GM10847 (cell line): ENCODE results near the gene E2F2.

Experiments
- POLR2A ChIP-seq: IDR thresholded peaks from 2 replicates; pipeline ENCODE4 v1.6.1; 2011; ENCODE audit not compliant: insufficient read length; ENCODE audit errors: extremely low read depth

E2F2 gene

DNA sequence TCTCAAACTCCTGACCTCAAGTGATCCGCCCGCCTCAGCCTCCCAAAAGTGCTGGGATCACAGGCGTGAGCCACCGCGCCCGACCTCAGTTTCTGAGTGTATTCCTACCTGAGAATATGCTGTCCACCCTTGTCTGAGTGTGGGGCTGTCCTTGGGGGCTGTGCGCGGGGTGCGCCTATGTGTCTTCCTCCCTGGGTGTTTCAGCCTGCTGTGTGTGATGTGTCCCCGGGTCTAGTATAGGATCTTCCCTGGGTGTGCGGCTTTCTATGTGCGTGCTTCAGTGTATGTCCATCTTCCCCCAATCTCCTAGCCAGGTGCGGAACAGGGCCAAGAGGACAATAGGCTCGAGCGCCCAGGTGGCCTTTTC lies 36.6 kb upstream of the E2F2 start:
- TF ChIP-seq POLR2A: no peak

DNA sequence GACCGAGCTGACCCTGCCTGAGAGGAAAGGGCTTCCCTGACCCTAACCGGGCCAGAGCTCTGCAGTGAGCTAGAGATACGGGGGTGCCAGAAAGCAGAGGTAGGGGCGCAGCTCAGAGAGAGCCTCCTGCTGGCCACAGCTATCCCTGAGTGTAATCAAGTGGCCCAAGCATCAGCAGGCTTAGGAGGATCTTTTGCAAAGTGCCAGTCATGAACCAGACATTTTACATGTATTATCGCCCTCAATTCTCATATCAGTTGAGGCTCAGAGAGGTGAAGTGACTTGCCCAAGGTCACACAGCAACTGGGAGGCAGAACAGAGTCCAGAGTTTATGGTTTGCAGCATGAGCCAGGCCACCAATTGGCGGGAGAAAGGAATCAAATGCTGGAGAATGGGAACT lies 35.3 kb upstream of the E2F2 start:
- no peak for TF ChIP-seq POLR2A

DNA sequence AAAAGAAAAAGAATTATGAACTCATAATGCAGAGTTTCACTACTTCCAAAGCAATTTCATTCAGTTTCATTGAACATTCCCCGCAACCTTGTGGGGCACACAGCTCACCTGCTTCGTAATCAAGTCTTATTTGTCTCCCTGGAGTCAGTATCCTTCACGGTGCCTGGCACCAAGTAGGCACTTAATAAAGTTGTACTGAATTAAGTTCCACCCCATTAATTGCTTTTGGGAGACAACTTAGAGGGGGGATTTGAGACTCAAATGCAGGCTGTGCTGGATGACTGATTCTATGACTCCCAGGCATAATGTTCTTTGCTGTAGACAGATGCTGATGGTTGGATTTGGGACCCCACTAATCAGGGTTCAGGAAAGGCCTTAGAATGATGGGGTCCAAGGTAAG lies 34.7 kb upstream of the E2F2 start:
- TF ChIP-seq POLR2A: no peak

DNA sequence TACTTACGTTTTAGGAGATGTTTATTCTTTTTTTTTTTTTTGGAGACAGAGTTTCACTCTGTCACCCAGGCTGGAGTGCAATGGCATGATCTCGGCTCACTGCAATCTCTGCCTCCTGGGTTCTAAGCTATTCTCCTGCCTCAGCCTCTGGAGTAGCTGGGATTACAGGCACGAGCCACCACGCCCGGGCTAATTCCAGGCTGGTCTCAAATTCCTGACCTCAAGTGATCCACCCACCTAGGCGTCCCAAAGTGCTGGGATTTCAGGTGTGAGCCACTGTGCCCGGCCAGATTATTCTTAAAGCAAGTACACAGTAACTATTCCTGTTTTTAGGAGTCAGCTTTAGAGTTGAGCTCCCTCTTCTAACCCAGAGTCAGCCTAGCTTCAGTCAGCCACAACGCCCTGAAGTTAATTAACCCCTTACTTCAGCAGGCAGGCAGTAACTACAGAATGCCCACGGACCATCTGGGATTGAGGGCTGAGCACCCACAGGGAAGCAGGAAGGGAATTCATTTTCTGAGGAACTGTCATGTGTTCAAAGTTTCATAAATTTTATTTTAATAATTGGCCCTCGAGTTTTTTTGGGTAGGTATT lies 33.6 kb upstream of the E2F2 start:
- no peak for TF ChIP-seq POLR2A

DNA sequence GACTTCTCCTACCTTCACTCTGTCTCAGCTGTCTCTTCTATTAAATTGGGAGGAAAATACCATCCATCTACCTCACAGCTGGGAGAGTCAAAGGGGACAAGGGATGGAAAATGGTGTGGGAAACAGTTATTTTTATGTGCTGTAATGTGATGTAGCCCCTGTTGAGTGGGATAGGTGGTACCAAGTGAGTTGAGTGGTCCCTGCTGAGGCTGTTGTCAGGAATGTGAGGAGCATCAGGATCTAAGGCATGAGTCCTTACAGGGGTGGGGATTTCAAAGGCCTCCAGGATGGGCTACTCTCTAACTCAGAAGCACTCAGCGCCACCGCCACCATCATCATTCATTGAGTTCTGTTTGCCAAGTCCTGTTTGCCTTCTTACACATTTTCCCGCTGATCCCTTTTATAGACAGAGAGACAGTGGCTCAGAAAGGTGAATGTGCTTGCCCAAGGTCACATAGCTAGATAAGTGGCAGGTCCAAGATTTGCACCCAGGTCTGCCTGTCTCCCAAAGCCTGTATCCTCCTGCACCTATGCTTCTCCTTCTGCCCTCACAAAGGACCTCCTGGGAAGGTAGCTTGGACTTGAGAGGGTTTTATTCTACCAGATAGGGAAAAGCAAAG lies 32.8 kb upstream of the E2F2 start:
- TF ChIP-seq POLR2A: no peak

DNA sequence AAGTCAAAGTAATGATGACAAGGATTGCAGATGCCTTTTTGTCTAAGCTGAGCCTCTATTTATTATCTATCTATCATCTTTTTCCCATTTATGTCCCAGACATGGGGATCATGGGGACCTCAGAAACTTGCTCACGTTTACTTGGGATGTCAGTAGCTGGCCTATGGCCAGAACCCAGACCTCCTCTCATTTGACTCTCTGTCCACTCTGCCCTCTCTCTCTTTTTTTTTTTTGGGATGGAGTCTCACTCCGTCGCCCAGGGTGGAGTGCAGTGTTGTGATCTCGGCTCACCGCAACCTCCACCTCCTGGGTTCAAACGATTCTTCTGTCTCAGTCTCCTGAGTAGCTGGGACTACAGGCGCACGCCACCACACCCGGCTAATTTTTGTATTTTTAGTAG lies 32.0 kb upstream of the E2F2 start:
- TF ChIP-seq POLR2A: no peak

DNA sequence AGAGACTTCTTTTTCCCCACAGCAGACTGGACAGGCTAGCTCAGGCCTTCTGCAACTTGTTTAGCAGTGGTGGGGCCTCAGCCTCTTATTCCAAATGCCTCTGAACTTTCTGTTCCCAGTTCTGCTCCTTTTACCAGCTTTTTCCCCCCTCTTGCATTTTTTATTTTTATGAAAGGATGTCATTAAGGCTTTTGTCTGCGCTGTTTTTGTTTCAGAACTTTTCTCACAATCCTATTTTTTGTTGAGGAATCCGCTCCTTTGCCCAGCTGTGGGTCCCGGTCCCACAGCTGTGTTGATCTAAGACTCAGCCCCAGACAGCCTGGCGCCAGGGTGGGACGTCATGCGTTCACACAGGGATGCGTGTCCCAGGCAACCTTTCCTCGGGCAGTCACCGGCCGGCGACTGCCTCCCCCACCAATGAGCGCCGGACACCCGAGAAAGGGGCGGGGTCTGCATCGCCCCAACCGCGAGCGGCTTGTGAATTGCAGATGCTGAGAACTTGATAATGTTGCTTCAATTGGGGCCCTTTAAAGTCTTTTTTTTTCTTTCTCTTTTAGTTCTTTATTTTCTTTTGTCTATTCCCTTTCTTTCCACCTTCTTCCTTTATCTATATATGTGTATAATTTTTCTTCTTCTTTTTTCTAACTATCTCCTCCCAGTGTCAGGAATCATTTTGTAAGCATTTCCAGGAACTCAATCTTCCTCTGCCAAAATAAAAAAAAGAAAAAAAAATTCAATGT lies 31.3 kb upstream of the E2F2 start:
- TF ChIP-seq POLR2A: no peak

DNA sequence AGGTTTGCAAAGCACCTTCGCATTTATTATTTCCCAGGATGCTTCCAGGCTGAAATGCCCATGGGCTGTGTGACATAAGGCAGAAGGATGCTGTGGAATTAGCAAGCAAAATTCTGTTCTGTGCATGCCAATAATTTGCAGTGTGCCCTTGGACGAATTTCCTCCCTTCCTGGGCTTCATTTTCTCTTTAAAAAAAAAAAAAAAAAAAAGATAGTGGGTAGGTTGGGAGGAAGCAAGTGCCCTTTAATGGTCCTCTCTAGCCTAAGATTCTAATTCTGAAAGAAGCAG lies 30.7 kb upstream of the E2F2 start:
- no peak for TF ChIP-seq POLR2A

DNA sequence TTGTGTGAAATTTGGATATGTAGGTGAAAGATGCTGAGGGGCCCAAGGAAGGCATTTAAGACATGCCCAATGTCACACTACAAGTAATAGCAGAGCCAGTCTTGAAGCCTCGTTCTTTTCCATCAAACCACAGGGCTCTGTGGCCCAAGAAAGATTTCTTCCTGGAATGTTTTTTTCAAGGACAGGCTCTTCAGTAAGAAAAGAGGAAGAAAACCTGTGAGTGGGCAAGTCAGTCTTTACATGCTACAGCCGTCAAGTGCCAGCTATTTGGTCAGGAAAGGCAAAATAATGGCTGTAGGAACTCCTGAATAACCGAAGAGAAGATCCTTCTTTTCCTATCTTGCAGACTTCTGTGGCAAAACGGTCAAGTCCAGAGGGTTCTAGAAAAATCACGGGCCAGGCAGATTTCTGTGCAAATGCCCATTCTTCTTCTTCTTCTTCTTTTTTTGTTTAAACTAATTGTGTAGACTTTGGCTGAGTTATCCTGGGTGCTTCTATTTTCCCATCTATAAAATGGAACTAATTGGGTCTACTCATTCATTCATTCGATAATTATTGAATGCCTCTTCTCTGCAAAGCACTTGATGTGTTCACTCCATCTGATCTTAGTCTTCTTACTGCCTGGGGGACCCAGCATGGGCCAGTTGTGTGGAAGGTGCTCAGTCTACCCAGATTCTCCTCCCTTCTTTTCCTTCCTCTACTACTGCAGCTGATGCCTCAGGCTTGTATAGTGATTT lies 30.2 kb upstream of the E2F2 start:
- no peak for TF ChIP-seq POLR2A

DNA sequence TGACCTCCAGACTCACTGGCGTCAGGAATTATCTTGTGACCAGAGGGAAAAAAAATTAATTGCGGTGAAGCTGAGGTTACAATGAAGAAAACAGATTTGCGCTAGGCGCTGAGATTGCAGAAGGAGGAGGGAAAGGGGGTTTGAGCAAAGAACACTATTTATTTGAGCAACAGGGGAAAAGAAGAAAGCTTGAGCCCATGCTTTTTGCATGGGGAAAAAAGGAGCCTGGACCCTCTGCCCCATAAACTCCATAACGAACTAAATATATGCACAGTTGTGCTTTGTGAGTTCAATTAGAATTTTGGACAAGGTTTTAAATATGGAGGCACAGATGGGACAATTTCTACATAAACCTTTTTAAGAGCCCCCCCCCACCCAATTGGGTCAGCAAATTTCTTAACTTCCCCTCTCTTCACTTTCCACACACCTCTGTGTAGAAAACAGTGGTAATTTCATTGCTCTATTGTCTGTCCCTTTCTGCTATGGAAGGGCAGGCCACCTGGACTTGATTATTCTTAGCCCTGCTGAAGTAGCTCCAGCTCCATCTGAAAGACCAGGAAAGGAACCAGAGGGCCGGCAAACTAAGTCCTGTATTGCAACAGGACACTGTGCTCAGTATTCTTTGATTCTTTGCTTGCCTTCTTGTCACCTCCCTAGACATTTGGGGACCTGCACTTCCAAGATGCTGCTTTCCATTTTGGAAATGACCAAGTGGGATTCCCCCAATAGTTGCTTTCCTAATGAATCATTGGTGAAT lies 29.1 kb upstream of the E2F2 start:
- no peak for TF ChIP-seq POLR2A

DNA sequence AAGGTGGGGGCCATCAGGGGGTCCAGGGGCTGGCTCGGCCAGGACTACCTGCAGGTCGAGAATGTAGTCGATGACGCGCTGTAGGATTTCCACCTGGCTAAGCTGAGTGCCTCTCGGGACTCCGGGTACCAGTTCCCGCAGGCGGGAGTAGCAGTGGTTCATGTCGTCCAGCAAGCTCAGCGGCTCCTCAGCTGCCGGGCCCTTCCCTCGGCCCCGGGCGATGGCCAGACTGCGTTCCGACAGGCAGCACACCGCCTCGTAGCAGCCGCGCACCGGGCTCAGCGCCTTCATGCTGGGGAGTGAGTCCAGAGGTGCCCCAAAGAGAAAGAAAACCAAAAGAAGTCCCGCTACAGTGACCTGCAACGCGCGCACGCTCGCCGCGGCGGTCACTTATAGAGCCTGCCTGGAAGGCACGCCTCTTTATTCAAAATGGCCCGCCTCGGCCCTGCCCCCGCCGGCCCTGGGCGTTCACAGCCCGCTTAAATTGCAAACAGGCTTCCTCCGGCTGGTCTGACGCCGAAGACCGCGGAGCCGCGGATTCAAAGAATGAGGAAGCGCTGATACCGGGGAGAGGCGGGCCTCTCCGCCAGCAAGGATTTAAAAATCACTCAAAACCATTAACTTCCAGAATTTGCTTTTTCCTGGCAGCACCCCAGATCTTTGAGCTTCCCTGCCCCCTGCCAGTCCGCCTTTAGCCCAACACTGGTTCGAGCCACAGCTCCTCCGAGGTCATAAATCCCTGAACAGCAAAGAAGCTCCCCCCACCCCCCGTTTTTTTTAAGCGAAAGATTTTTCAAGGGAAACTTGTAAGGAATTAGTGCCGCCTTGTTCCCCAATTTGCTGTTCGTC lies 28.3 kb upstream of the E2F2 start, which contains the start of gene ID3:
Gene ID3 (minus strand): TSS at position 366 of the 849 bp plus-strand sequence. CDS start 75 bp downstream, at position 291.
- TF ChIP-seq POLR2A: peak; percentile 98

DNA sequence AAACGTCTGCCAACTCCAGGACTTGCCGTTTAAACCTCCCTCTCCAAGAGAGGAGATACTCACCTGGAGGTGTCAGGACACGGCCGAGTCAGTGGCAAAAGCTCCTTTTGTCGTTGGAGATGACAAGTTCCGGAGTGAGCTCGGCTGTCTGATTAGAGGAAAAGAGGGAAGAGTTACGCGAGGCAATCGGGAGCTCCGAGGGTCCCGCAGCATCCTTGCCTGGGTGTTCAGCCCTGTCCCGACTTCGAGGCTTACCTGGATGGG lies 27.8 kb upstream of the E2F2 start:
- TF ChIP-seq POLR2A: no peak

DNA sequence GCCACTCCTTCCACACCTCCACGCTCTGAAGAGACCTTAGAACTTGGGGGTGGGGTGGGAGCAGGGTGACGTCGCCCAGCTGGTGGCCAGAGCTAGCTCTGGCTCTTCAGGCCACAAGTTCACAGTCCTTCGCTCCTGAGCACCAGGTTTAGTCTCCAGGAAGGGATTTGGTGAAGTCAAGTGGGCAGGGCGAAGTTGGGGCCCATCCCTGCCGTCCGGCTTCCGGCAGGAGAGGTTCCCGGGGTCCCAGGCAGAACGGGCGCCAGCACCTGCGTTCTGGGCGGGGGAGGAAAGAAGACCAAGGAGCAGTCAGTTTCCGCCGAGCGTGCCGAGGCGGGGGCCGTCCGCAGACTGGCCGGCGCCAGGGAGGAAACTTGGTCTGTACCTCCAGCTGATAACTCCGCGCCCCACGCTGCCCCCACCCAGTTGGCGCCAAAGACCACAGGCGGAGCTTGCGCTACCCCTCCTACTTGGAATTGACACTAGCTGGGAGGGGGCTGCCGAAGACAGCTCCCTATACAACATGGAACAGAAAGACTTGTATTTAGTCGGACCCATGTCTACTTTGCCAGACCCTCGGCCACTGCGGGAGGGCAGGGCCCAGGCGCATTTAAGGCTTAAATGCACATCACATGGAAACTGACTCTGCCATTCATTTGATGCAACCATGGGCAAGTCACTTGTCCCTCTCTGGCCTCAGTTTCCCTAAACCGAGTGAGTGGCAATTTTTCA lies 27.3 kb upstream of the E2F2 start:
- TF ChIP-seq POLR2A: no peak

DNA sequence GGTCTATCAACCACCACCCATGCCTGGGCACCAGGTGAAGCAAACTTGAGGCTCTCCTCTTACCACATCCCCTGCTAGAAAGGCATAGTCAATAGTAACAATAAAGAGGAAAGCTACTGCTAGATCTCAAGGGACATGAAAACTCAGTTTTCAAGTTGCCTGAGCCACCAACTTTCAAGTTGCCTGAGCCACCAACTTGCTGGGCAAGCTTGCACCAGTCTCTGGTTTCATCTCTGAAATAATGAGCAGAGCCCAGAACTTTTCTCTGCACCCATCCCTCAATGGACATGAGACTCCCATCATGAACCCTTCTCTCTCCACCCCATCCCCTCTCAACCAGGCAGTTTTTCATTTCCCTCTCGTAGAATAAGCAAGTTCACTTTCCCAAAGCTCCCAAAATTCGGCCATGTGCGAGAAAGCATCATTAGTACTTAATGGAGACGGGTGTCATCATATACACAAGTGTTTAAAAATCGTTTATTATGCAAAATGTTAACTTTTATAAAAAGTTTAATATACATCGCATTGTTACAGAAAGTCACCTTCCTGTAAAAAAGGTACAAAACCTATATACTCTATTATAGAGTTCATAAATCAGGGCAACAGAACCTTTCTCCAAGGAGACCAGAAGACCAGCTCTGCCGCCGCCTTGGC lies 26.6 kb upstream of the E2F2 start:
- no peak for TF ChIP-seq POLR2A
